D721Med (cell line): Measurements from ENCODE around the gene MUC7.
"Not testable (repeated sequence)": the region's sequence is repeated elsewhere in the genome, so short reads cannot be mapped to it uniquely, and the experiment has no call there.

Experiments
- DNase-seq: peaks from one replicate; pipeline ENCODE4 v3.0.0; 2011; ENCODE audit warnings: low spot score; ENCODE audit not compliant: insufficient read length
- FAIRE-seq: peaks from 2 replicates; lab custom pipeline; 2011; peaks lifted over from hg19 to GRCh38; lab: Jason Lieb, UNC
- CTCF ChIP-seq: IDR thresholded peaks from 2 replicates; pipeline ENCODE4 v1.5.1; 2012; ENCODE audit warnings: mild to moderate bottlenecking, control low read depth; ENCODE audit not compliant: insufficient read depth; ENCODE audit errors: missing control alignments

Gene MUC7

GRCh38 chr4:70452946-70453345 is 19.1 kb upstream of the MUC7 start:
- FAIRE-seq: no peak
- DNase-seq: no peak
- TF ChIP-seq CTCF: no peak

DNA sequence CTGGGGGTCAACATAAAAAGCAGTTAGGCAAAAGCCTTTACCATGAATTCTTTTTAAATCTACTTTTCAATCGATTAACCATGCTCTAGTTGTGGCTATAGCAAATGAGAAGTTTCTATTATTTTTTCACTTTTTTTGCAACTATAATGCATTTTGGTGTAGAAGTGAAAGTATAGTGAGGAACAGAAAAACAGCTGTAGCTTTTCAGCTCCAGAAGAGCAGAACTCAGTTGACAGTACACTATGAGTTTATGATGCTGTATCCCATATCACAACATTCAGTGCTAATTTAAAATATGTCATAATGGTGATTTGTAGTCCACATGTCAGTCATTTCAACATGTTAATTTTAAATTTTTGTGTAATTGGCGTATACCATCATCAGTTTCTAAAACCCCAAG is 8.7 kb upstream of the MUC7 start:
- no peak for FAIRE-seq

DNA sequence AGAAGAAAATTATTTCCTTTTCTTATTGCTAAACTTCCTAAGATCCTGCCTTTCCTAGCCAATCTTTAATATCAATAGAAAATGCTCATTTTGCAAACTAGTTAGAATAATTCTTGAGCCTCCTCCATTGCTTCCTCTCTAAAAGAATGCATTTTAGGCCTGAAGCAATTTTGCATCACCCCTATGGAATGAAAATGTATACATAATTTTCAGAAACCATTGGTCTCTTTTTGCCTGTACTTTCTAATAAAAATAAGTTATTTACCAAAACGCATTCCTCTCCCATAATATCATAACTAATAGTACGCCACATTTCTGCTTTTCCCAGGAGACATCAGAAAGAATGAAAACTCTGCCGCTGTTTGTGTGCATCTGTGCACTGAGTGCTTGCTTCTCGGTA is 1.7 kb downstream of the MUC7 start:
- TF ChIP-seq CTCF: no peak
- no peak for DNase-seq
- no peak for FAIRE-seq

More for the DNA sequence above, 8.7 kb upstream of the MUC7 start:
- TF ChIP-seq CTCF: no peak
- no peak for DNase-seq

GRCh38 chr4:70488748-70489147 is 16.8 kb downstream of the MUC7 start:
- FAIRE-seq: no peak

GRCh38 chr4:70496231-70496630 is 24.2 kb downstream of the MUC7 start:
- no peak for DNase-seq
- TF ChIP-seq CTCF: no peak
- FAIRE-seq: no peak

More at GRCh38 chr4:70488748-70489147, 16.8 kb downstream of the MUC7 start:
- no peak for TF ChIP-seq CTCF
- no peak for DNase-seq

DNA sequence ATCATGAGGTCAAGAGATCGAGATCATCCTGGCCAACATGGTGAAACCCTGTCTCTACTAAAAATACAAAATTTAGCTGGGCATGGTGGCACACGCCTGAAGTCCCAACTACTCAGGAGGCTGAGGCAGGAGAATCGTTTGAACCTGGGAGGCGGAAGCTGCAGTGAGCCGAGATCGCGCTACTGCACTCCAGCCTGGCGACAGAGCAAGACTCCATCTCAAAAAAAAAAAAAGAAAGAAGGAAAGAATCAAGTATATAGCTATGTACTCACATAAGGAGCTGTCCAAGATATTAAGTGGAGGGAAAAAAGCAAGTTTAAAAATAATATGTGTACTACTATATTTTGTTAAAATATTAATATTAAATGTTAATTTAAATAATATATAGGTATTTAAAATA is 29.8 kb downstream of the MUC7 start:
- DNase-seq, FAIRE-seq: not testable (repeated sequence)

DNA sequence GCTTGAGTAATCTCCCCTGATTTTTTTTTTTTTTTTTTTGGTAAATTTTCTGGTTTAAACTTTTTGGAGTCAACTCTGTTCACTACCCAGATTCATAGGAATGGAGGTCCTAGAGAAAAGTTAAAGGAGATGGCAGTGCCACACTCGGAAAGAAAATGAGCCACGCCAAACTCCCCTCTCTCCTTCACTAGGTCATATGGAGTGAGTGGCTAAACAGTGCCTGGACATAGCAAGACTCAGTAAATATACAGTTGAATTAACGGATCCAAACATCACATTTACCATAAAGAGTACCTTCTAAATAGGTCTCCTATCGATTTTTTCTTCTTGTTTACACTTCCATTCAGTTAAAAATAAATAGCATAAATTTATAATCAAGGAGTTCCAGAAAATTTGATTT is 32.7 kb downstream of the MUC7 start:
- FAIRE-seq (no peak), DNase-seq (no peak)
- TF ChIP-seq CTCF: no peak

- FAIRE-seq (no peak), DNase-seq (no peak)
- TF ChIP-seq CTCF: peak; percentile 98
Observed at GRCh38 chr4:70505151-70505748, 33.3 kb downstream of the MUC7 start.
